ENCODE measurements around the gene BMERB1. TPM values are rescaled to one million over a fixed set of nuclear protein-coding genes. Genes with fewer than 3 reads are reported as not detected.

BMERB1 gene
- total RNA-seq, 4 donors from 2014 or later = 75.6 to 103 (median 92.9) TPM

GRCh38 chr16:15613676-15614075, 179.3 kb downstream of the BMERB1 start:
- Histone ChIP-seq H3K27ac (replicated peaks in 1 of 4) (no peak overlapping the region), H3K27me3 (no peaks in the 10 kb centered on the region), H3K4me1 (no peaks in the 10 kb centered on the region), H3K9me3 (no peaks in the 10 kb centered on the region), H3K36me3 (peaks cover 70 to 100% (median 96%) of the 10 kb centered on the region in 4 donors), H3K4me3 (no peak overlapping the region)
- DNase-seq (ENCODE audit: extremely low spot score) = no peak
- TF ChIP-seq EP300 (IDR thresholded peaks at IDR 0.05) (no peak), POLR2A (IDR thresholded peaks at IDR 0.05; ENCODE audit: low read depth) (no peak), CTCF (IDR thresholded peaks at IDR 0.05) (no peak), POLR2AphosphoS5 (IDR thresholded peaks at IDR 0.05) (no peak)
- intact Hi-C loops (cut with DNase I) = loop anchor here (10.0 kb wide), 1 partner anchor 189 kb away; no protein-coding TSS in a partner anchor
- 87% methylated on average over 4 of the region's 4 CpGs for WGBS

GRCh38 chr16:15616012-15616411, 181.6 kb downstream of the BMERB1 start:
- no peak for DNase-seq (ENCODE audit: extremely low spot score)
- Histone ChIP-seq H3K27ac (replicated peaks in 1 of 4) (no peak overlapping the region), H3K4me3 (no peak overlapping the region), H3K4me1 (no peaks in the 10 kb centered on the region), H3K27me3 (no peaks in the 10 kb centered on the region), H3K36me3 (peaks cover 75 to 100% (median 98%) of the 10 kb centered on the region in 4 donors), H3K9me3 (no peaks in the 10 kb centered on the region)
- TF ChIP-seq CTCF (IDR thresholded peaks at IDR 0.05) (no peak), EP300 (IDR thresholded peaks at IDR 0.05) (no peak), POLR2AphosphoS5 (IDR thresholded peaks at IDR 0.05) (no peak), POLR2A (IDR thresholded peaks at IDR 0.05; ENCODE audit: low read depth) (no peak)
- intact Hi-C loops (cut with DNase I) = loop anchor here (10.0 kb wide), 1 partner anchor 191 kb away; no protein-coding TSS in a partner anchor
- 93% methylated on average over 4 of the region's 4 CpGs for WGBS

GRCh38 chr16:15616475-15617165, 182.2 kb downstream of the BMERB1 start:
- no peak for TF ChIP-seq EP300 (IDR thresholded peaks at IDR 0.05)
- TF ChIP-seq POLR2A (IDR thresholded peaks at IDR 0.05; ENCODE audit: low read depth) = no peak
- TF ChIP-seq POLR2AphosphoS5 (IDR thresholded peaks at IDR 0.05) = no peak
- TF ChIP-seq CTCF (IDR thresholded peaks at IDR 0.05) = no peak
- H3K27me3 ChIP-seq = no peaks in the 10 kb centered on the region
- no peaks in the 10 kb centered on the region for H3K4me1 ChIP-seq
- H3K36me3 ChIP-seq = peaks cover 74 to 100% (median 98%) of the 10 kb centered on the region in 4 donors
- 89% methylated on average over 11 of the region's 11 CpGs for WGBS
- no peak for DNase-seq (ENCODE audit: extremely low spot score)
- H3K4me3 ChIP-seq = no peak overlapping the region
- no peak overlapping the region for H3K27ac ChIP-seq (replicated peaks in 1 of 4)
- intact Hi-C loops (cut with DNase I) = loop anchor here (10.0 kb wide), 1 partner anchor 192 kb away; no protein-coding TSS in a partner anchor
- H3K9me3 ChIP-seq = no peaks in the 10 kb centered on the region

GRCh38 chr16:15617901-15618300, 183.5 kb downstream of the BMERB1 start:
- no peak for TF ChIP-seq POLR2AphosphoS5 (IDR thresholded peaks at IDR 0.05)
- TF ChIP-seq CTCF (IDR thresholded peaks at IDR 0.05) = no peak
- TF ChIP-seq EP300 (IDR thresholded peaks at IDR 0.05) = no peak
- TF ChIP-seq POLR2A (IDR thresholded peaks at IDR 0.05; ENCODE audit: low read depth) = no peak
- peaks cover 66 to 100% (median 98%) of the 10 kb centered on the region in 4 donors for H3K36me3 ChIP-seq

More at GRCh38 chr16:15617901-15618300, 183.5 kb downstream of the BMERB1 start:
- no peak overlapping the region for H3K4me3 ChIP-seq
- H3K9me3 ChIP-seq = no peaks in the 10 kb centered on the region
- intact Hi-C loops (cut with DNase I) = loop anchor here (10.0 kb wide), 1 partner anchor 193 kb away; no protein-coding TSS in a partner anchor
- H3K27me3 ChIP-seq = no peaks in the 10 kb centered on the region
- no peak for DNase-seq (ENCODE audit: extremely low spot score)
- H3K27ac ChIP-seq (replicated peaks in 1 of 4) = no peak overlapping the region
- H3K4me1 ChIP-seq = no peaks in the 10 kb centered on the region
- WGBS = 95% methylated on average over 4 of the region's 4 CpGs
